Heart left ventricle (tissue), 13 donors: ENCODE results near the gene ZNF148.

Experiments
- POLR2A ChIP-seq, 2 donors: fragments of 450-650 bp; IDR thresholded peaks; one replicate each; pipeline ENCODE4 v1.6.1; 2017; ENCODE audit warnings: antibody characterized with exemption in 2 of 2, mild to moderate bottlenecking in 2 of 2, moderate library complexity in 2 of 2
- TF ChIP-seq, protein P1 (sequence below), 12 donors: fragments of 200-600 bp; sonication (generic) in 4 of 12; IDR thresholded peaks; one replicate each; pipeline versions ENCODE4 v1.5.0 to v1.8.0; 2018 to 2022; ENCODE audit warnings: antibody characterized with exemption in 12 of 12, mild to moderate bottlenecking in 5 of 12
- donor health status: ischemic (EF 13 %, LVEDD 7.1; RV severe dilation, severe dysfunction).
- donor health status: DM: no; HTN: yes; CAD: no.
- donor health status: DM: no; HTN: no; CAD: no.
- donor health status: ischemic (EF 25% LVEDD 6.9; RV normal size, moderate dysfunction).
- donor health status: ischemic (EF 25% LVEDD 5.7; RV mildly dilated, moderate dysfunction).
- donor health status: ischemic (EF 35%, LVEDD 5.7; RV mildly dilated, moderate dysfunction).
- donor health status: nonischemic (EF 11% LVEDD 7.7; RV severe dilation, severe dysfunction).
- donor health status: DM: yes; HTN: yes; CAD: no.
- donor health status: PGD.
- donor health status: ischemic (EF 29% LVEDD 5.4; RV normal size, mild dysfunction).
- donor health status: nonischemic (EF 23%, LVEDD 6.1; RV moderate dilation, normal function).

DNA sequence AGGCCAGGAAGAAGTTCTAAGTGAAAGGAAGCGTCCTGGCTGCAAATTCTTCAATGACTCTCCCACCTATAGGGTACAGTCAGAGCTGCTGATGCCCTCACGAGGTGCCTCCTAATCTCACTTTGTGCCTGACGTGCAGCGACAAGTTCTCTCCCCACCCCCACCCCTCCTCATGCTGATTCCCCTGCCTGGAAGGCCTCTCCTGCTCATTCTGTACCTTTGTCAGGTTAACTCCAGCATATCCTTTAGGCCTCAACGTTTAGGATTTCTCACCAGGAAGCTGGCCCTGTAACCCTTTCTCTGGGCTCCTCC lies 187.6 kb downstream of the ZNF148 start:
- TF ChIP-seq, protein P1, sequence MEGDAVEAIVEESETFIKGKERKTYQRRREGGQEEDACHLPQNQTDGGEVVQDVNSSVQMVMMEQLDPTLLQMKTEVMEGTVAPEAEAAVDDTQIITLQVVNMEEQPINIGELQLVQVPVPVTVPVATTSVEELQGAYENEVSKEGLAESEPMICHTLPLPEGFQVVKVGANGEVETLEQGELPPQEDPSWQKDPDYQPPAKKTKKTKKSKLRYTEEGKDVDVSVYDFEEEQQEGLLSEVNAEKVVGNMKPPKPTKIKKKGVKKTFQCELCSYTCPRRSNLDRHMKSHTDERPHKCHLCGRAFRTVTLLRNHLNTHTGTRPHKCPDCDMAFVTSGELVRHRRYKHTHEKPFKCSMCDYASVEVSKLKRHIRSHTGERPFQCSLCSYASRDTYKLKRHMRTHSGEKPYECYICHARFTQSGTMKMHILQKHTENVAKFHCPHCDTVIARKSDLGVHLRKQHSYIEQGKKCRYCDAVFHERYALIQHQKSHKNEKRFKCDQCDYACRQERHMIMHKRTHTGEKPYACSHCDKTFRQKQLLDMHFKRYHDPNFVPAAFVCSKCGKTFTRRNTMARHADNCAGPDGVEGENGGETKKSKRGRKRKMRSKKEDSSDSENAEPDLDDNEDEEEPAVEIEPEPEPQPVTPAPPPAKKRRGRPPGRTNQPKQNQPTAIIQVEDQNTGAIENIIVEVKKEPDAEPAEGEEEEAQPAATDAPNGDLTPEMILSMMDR (IDR thresholded peaks at IDR 0.05) = no peak
- TF ChIP-seq POLR2A (IDR thresholded peaks at IDR 0.05) = no peak
